ENCODE data around the gene ARRB2. TPM values are rescaled to one million over a fixed set of nuclear protein-coding genes. Genes with fewer than 3 reads are reported as not detected.

ARRB2 gene
- total RNA-seq: 2.1 and 2.5 TPM in 2 replicates

DNA sequence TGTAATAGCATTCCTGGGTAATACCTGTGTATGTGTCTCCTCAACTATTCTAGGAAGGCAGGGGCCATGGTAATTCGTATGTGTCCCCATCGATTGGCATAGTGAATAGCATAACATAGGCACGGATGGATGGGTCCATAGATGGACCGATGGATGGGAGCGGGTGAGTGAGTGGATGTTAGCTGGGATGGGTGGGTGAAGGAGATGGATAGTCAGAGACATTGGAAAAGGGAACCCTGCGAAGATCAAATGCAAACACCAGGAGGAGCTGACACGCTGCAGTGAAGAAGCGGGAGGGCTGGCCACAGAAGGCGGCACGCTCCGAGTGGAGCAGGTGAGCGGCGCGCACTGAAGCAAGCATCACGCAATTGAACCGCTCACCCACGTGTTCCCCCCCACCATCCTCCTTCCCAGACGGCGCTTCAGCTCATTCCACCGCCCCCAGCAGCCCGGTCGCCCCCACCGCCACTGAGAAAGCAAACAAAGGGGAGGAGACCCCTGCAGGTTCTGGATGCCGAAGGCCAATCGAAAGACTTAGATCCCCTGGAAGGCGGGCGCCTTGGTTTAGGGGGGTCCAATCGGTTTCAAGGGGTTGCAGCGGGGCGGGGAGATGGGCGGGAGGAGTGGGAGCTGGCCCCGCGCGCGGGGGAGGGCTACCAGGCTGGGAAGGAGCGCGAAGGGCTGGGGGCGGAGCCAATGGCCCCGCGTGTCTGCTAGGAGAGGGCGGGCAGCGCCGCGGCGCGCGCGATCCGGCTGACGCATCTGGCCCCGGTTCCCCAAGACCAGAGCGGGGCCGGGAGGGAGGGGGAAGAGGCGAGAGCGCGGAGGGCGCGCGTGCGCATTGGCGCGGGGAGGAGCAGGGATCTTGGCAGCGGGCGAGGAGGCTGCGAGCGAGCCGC lies at the start of gene ARRB2:
ARRB2 (plus strand) TSS at position 839 of the 899 bp plus-strand sequence. CDS start 90 bp downstream, outside the sequence.

DNA sequence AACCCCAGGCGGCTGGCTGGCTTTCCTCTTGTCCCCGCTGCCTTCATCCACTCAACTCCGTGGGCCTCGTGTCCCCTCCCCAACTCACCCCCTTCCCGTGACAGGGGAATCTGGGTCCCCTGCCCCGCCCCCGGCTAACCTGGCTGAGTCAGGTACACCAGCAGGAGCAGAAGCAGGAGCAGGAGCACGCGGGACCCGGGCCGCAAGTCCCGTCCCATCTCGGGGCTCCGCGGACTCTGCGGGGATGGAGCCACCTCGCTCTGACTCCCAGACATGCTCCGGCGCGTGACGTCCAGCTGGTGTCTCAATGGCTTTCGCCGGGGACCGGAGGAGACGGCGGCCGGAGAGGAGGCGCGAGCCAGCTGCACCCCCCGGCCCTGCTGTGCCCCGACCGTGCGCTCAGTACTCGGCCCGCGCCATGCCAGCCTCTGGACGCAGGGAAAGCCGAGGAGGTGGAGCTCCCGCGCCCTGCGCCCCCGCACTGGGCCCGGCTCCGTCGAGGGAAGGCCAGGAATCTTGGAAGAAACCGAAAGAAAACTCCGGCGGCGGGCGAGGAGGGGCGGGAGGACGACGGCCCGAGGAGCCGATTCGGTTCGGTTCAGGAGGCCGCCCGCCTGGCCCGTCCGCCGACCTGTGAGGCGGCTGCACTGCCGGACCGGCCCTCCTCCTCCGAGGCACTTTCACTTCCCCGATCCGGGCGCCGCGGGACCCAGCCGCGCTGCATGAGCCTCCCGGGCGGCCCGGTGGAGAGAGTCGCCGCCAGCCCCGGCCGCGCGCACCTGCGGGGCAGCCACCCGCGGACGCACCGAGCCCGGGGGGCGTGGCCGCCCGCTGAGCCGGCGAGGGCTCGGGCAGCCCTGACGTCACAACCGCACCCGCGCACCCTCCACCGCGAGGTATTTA lies 28.9 kb downstream of the ARRB2 start, which contains the start of the genes CXCL16 and ZMYND15:
CXCL16 (minus strand) TSS at position 807 of the 903 bp plus-strand sequence; CDS start at position 218, 589 bp downstream.
ZMYND15 (plus strand) TSS at position 712 of the 903 bp plus-strand sequence. CDS start 716 bp downstream, outside the sequence.

Other genes with a start within 250 kb of the ARRB2 start
- 0.37 and 0.89 TPM in 2 replicates for gene SPNS2, start 211.8 kb upstream of the ARRB2 start, total RNA-seq
- 50.8 and 86.9 TPM in 2 replicates for gene MYBBP1A, start 155.2 kb upstream of the ARRB2 start, total RNA-seq
- gene GGT6, start 150.1 kb upstream of the ARRB2 start, total RNA-seq: not detected in 2 replicates
- gene SMTNL2, start 126.1 kb upstream of the ARRB2 start, total RNA-seq: under 0.01 TPM in 1 of 2 replicates, not detected in the other
- not detected in 2 replicates for gene ALOX15, start 69.0 kb upstream of the ARRB2 start, total RNA-seq
- gene PELP1, start 6.5 kb upstream of the ARRB2 start, total RNA-seq: 33.6 and 85.3 TPM in 2 replicates
- 8.3 and 13.4 TPM in 2 replicates for gene MED11, start 20.8 kb downstream of the ARRB2 start, total RNA-seq
- gene ZMYND15, start 29.2 kb downstream of the ARRB2 start, total RNA-seq: not detected in 2 replicates
- 0.37 and 0.89 TPM in 2 replicates for gene CXCL16, start 29.3 kb downstream of the ARRB2 start, total RNA-seq
- not detected in 2 replicates for gene TM4SF5, start 61.3 kb downstream of the ARRB2 start, total RNA-seq
- 1.5 TPM in 1 of 2 replicates, not detected in the other for gene VMO1, start 75.7 kb downstream of the ARRB2 start, total RNA-seq
- gene GLTPD2, start 78.3 kb downstream of the ARRB2 start, total RNA-seq: not detected in 2 replicates
- 92.0 and 129 TPM in 2 replicates for gene PSMB6, start 85.5 kb downstream of the ARRB2 start, total RNA-seq
- gene PLD2, start 96.5 kb downstream of the ARRB2 start, total RNA-seq: 10.1 and 20.7 TPM in 2 replicates
- gene MINK1, start 122.7 kb downstream of the ARRB2 start, total RNA-seq: 30.9 and 68.0 TPM in 2 replicates
- gene C17orf107, start 188.9 kb downstream of the ARRB2 start, total RNA-seq: 6.8 and 7.8 TPM in 2 replicates
- gene CHRNE, start 192.5 kb downstream of the ARRB2 start, total RNA-seq: 0.23 and 0.30 TPM in 2 replicates
- not detected in 2 replicates for gene GP1BA, start 221.6 kb downstream of the ARRB2 start, total RNA-seq
- gene SLC25A11, start 229.4 kb downstream of the ARRB2 start, total RNA-seq: 54.8 and 63.0 TPM in 2 replicates
- 16.9 and 20.9 TPM in 2 replicates for gene RNF167, start 229.6 kb downstream of the ARRB2 start, total RNA-seq
- 673 and 683 TPM in 2 replicates for gene PFN1, start 237.9 kb downstream of the ARRB2 start, total RNA-seq
- gene ENO3, start 240.5 kb downstream of the ARRB2 start, total RNA-seq: 4.9 and 5.0 TPM in 2 replicates